B cell (primary cell): ENCODE results near the gene PIK3R1. TPM values are rescaled to one million over a fixed set of nuclear protein-coding genes. Genes with fewer than 3 reads are reported as not detected.

Experiments used
- ATAC-seq: fragments of 200-7000 bp; cut with Tn5 transposase; one replicate; pipeline ENCODE4 v1.10.0; 2021; ENCODE audit warnings: low read depth, mild to moderate bottlenecking, moderate number of reproducible peaks, moderate library complexity
- CTCF ChIA-PET: fragments of 350-600 bp; sonication (Branson Sonifier 250); formaldehyde crosslinking; loops from one replicate; lab custom pipeline; 2021; ENCODE audit warnings: antibody characterized with exemption, inconsistent platforms; lab: Charles Lee
- POLR2A ChIA-PET: fragments of 350-600 bp; sonication (Branson Sonifier 250); formaldehyde crosslinking; loops from one replicate; lab custom pipeline; 2021; ENCODE audit warnings: antibody characterized with exemption; lab: Charles Lee
- DNase-seq: peaks from one replicate; pipeline ENCODE4 v3.0.0; 2013
- H2AFZ ChIP-seq: 2 replicates; pipeline ENCODE4 v1.6.1; 2012; ENCODE audit warnings: mild to moderate bottlenecking, low read depth, low read length; ENCODE audit not compliant: insufficient read depth, poor library complexity, severe bottlenecking
- H3K27ac ChIP-seq, 2 donors: 1 replicate in 1 of 2; 2 replicates in 1 of 2; pipeline ENCODE4 v1.5.1; 2012 to 2013; ENCODE audit warnings: low read length in 2 of 2, mild to moderate bottlenecking in 2 of 2, moderate library complexity in 1 of 2
- H3K27me3 ChIP-seq, 4 experiments: fragments of 200-600 bp in 1 of 4; sonication (generic) in 1 of 4; replicated peaks in 1 of 4; 1 replicate in 2 of 4; 2 replicates in 2 of 4; pipeline versions ENCODE4 v1.6.1 to v1.7.0; 2013 to 2016; ENCODE audit warnings: low read length in 3 of 4, mild to moderate bottlenecking in 2 of 4, mixed read lengths in 1 of 4, moderate library complexity in 1 of 4; ENCODE audit not compliant: insufficient read depth in 4 of 4, control insufficient read depth in 3 of 4; ENCODE audit errors: control extremely low read depth in 1 of 4
- H3K36me3 ChIP-seq, 2 experiments: replicated peaks in 1 of 2; 1 replicate in 1 of 2; 2 replicates in 1 of 2; pipeline versions ENCODE4 v1.6.1 to v1.7.1; 2013; ENCODE audit warnings: low read length in 1 of 2; ENCODE audit not compliant: insufficient read depth in 2 of 2, control insufficient read depth in 1 of 2; ENCODE audit errors: control extremely low read depth in 1 of 2, extremely low read depth in 1 of 2
- H3K4me1 ChIP-seq, 2 donors: fragments of 200-600 bp in 1 of 2; sonication (generic) in 1 of 2; 1 replicate in 1 of 2; 2 replicates in 1 of 2; pipeline versions ENCODE4 v1.5.1 to v1.6.1; 2013 to 2017; ENCODE audit warnings: low read length in 2 of 2; ENCODE audit not compliant: control insufficient read depth in 2 of 2, insufficient read depth in 2 of 2
- H3K4me2 ChIP-seq: replicated peaks from 2 replicates; pipeline ENCODE3; 2012; ENCODE audit warnings: mild to moderate bottlenecking, low read depth, low read length; ENCODE audit not compliant: poor library complexity, severe bottlenecking
- H3K4me3 ChIP-seq, 5 experiments: fragments of 200-600 bp in 1 of 5; sonication (generic) in 1 of 5; 1 replicate in 3 of 5; 2 replicates in 2 of 5; pipeline versions ENCODE4 v1.5.1 to v1.7.0; 2011 to 2016; ENCODE audit warnings: low read length in 4 of 5, mild to moderate bottlenecking in 4 of 5, low read depth in 2 of 5, control low read depth in 1 of 5, moderate library complexity in 1 of 5; ENCODE audit not compliant: insufficient read depth in 1 of 5; ENCODE audit errors: control extremely low read depth in 1 of 5, extremely low read depth in 1 of 5
- H3K79me2 ChIP-seq: fragments of 200-600 bp; sonication (generic); one replicate; pipeline ENCODE4 v1.6.0; 2016; ENCODE audit warnings: low read length; ENCODE audit not compliant: control insufficient read depth, insufficient read depth
- H3K9ac ChIP-seq: fragments of 200-600 bp; sonication (generic); 2 replicates; pipeline ENCODE4 v1.6.1; 2017; ENCODE audit warnings: mild to moderate bottlenecking, low read length, moderate library complexity
- H3K9me3 ChIP-seq, 3 donors: one replicate each; pipeline versions ENCODE4 v1.6.1 to v1.7.1; 2013; ENCODE audit warnings: low read length in 2 of 3; ENCODE audit not compliant: control insufficient read depth in 2 of 3, insufficient read depth in 1 of 3; ENCODE audit errors: control extremely low read depth in 1 of 3
- H4K20me1 ChIP-seq: 2 replicates; pipeline ENCODE4 v1.6.0; 2012; ENCODE audit warnings: mild to moderate bottlenecking, low read length; ENCODE audit not compliant: insufficient read depth, control insufficient read depth, poor library complexity, severe bottlenecking
- H3K27ac Mint-ChIP-seq: one replicate; pipeline ENCODE4 v1.8.0; 2021; ENCODE audit warnings: mixed read lengths
- H3K27me3 Mint-ChIP-seq: one replicate; pipeline ENCODE4 v1.8.0; 2021; ENCODE audit warnings: mixed read lengths
- H3K4me1 Mint-ChIP-seq: one replicate; pipeline ENCODE4 v1.8.0; 2021; ENCODE audit warnings: mixed read lengths
- H3K4me3 Mint-ChIP-seq: one replicate; pipeline ENCODE4 v1.8.0; 2021; ENCODE audit warnings: mixed read lengths
- H3K9me3 Mint-ChIP-seq: one replicate; pipeline ENCODE4 v1.8.0; 2022; ENCODE audit warnings: mixed read lengths; ENCODE audit not compliant: insufficient read depth
- EZH2 ChIP-seq: IDR thresholded peaks from 2 replicates; pipeline ENCODE4 v1.6.1; 2012; ENCODE audit warnings: borderline replicate concordance, low read depth, mild to moderate bottlenecking, moderate library complexity, low read length; ENCODE audit not compliant: insufficient read depth, poor library complexity, severe bottlenecking
- WGBS: methylation state at CpG from one replicate; pipeline ENCODE4 v1.1.5; 2013; ENCODE audit warnings: missing lambda C conversion rate; ENCODE audit not compliant: insufficient coverage; 5-methylcytosine and 5-hydroxymethylcytosine counted together
- intact Hi-C: fragments of 100-400 bp; cut with micrococcal nuclease; formaldehyde crosslinking; loops from one replicate; pipeline ENCODE4 v1.10.0; 2022
- polyA plus RNA-seq: library from polyadenylated mRNA; depleted of rRNA; stranded (reverse); fragments of >200 nt; gene quantifications from 2 replicates; pipeline ENCODE4 v1.2.3, GENCODE V29; 2012
- total RNA-seq, 2 donors: library from RNA; stranded (reverse); fragments of 120-200 nt in 1 of 2; gene quantifications; 1 replicate in 1 of 2; 2 replicates in 1 of 2; pipeline versions ENCODE4 v1.2.3 to v1.2.4, GENCODE V29; 2013 to 2022
- TF ChIP-seq, protein P1 (sequence below): fragments of 200-600 bp; IDR thresholded peaks from one replicate; pipeline ENCODE4 v1.8.0; 2022; ENCODE audit warnings: antibody characterized with exemption, mild to moderate bottlenecking

The PIK3R1 gene
- total and polyA plus RNA-seq, 2 donors (not counting 1 experiment from before 2014, with no cell fraction given), result 5.6 to 63.8 TPM

GRCh38 chr5:68225188-68225910 is 9.8 kb downstream of the PIK3R1 start:
- ChIA-PET CTCF (interaction anchor here (1.7 kb wide), 1 partner anchor 62 kb away, joined by 4 read pairs; no protein-coding TSS in a partner anchor), POLR2A (no interaction called here)
- DNase-seq, result no peak
- WGBS, result 92% methylated on average over 10 of the region's 12 CpGs
- H3K9me3 Mint-ChIP-seq, result peaks cover 2% of the 10 kb centered on the region
- Histone ChIP-seq H2AFZ (no peak overlapping the region), H3K9ac (no peak overlapping the region), H3K9me3 (peaks cover 0 to 10% (median 8%) of the 10 kb centered on the region in 3 donors), H3K27me3 (no peaks in the 10 kb centered on the region), H4K20me1 (peaks cover 85% of the 10 kb centered on the region), H3K79me2 (peaks cover 99% of the 10 kb centered on the region), H3K27ac (no peak overlapping the region), H3K4me3 (no peak overlapping the region), H3K4me1 (peaks cover 16 to 21% of the 10 kb centered on the region in 2 donors), H3K36me3 (peaks cover 3 to 43% of the 10 kb centered on the region in 2 experiments), H3K4me2 (no peak overlapping the region)
- H3K4me1 Mint-ChIP-seq, result peaks cover 54% of the 10 kb centered on the region
- TF ChIP-seq EZH2, result no peak
- TF ChIP-seq, protein P1, sequence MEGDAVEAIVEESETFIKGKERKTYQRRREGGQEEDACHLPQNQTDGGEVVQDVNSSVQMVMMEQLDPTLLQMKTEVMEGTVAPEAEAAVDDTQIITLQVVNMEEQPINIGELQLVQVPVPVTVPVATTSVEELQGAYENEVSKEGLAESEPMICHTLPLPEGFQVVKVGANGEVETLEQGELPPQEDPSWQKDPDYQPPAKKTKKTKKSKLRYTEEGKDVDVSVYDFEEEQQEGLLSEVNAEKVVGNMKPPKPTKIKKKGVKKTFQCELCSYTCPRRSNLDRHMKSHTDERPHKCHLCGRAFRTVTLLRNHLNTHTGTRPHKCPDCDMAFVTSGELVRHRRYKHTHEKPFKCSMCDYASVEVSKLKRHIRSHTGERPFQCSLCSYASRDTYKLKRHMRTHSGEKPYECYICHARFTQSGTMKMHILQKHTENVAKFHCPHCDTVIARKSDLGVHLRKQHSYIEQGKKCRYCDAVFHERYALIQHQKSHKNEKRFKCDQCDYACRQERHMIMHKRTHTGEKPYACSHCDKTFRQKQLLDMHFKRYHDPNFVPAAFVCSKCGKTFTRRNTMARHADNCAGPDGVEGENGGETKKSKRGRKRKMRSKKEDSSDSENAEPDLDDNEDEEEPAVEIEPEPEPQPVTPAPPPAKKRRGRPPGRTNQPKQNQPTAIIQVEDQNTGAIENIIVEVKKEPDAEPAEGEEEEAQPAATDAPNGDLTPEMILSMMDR, result no peak
- no peaks in the 10 kb centered on the region for H3K27me3 Mint-ChIP-seq
- no peak overlapping the region for H3K27ac Mint-ChIP-seq
- H3K4me3 Mint-ChIP-seq, result no peak overlapping the region
- intact Hi-C loops, result no loop called here
- ATAC-seq, result no peak

DNA sequence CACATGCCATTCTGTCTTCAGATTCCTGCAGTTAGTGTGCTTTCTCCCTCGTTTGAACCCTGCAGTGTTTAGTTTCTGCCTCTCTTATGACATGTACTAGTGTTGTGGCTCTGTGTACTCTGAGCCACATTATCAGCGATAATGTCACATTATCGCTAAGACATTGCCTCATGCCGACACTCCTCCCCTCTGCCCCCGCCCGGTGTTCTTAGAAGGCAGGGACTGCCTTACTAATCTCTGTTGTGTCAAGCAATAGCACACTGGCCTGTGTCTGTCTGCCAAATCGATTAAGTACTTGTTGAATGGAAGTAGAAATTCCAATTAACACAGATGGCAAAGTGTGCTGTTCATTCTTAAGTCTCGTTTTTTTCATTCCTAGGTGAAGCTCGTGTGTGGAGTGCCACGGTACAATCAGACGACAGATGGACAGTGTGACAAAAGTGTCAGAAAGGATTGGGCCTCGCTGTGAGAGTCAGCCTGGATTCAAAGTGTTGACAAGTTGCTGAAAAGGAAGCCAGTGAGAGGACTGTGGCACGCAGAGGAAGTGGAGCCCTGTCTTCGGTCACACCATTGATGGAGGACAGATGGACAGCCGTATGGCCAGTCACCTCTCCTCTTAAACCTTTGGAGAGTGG is 10.5 kb downstream of the PIK3R1 start:
- Histone ChIP-seq H3K4me3 (no peak overlapping the region), H2AFZ (no peak overlapping the region), H3K4me2 (no peak overlapping the region), H3K4me1 (peaks cover 17 to 24% of the 10 kb centered on the region in 2 donors), H3K9me3 (peaks cover 0 to 4% (median 3%) of the 10 kb centered on the region in 3 donors), H3K79me2 (peaks cover 99% of the 10 kb centered on the region), H3K36me3 (peaks cover 3 to 43% of the 10 kb centered on the region in 2 experiments), H3K27me3 (no peaks in the 10 kb centered on the region), H3K9ac (no peak overlapping the region), H4K20me1 (peaks cover 86% of the 10 kb centered on the region), H3K27ac (no peak overlapping the region)
- intact Hi-C loops, result no loop called here
- H3K4me1 Mint-ChIP-seq, result peaks cover 57% of the 10 kb centered on the region
- POLR2A ChIA-PET, result no interaction called here
- H3K4me3 Mint-ChIP-seq, result no peak overlapping the region
- no peak for DNase-seq
- no peaks in the 10 kb centered on the region for H3K27me3 Mint-ChIP-seq
- no peak overlapping the region for H3K27ac Mint-ChIP-seq
- CTCF ChIA-PET, result interaction anchor here (1.7 kb wide), 1 partner anchor 61 kb away, joined by 4 read pairs; no protein-coding TSS in a partner anchor
- no peaks in the 10 kb centered on the region for H3K9me3 Mint-ChIP-seq
- no peak for ATAC-seq
- no peak for TF ChIP-seq EZH2
- TF ChIP-seq, protein P1, result no peak
- WGBS, result 94% methylated on average over 13 of the region's 15 CpGs
